Measurements from ENCODE around the gene TRIM66.
A peak's percentile ranks its signal among the peaks of the same experiment; 100 is the strongest.
"Not testable (repeated sequence)": the region's sequence is repeated elsewhere in the genome, so short reads cannot be mapped to it uniquely, and the experiment has no call there.

The TRIM66 gene

DNA sequence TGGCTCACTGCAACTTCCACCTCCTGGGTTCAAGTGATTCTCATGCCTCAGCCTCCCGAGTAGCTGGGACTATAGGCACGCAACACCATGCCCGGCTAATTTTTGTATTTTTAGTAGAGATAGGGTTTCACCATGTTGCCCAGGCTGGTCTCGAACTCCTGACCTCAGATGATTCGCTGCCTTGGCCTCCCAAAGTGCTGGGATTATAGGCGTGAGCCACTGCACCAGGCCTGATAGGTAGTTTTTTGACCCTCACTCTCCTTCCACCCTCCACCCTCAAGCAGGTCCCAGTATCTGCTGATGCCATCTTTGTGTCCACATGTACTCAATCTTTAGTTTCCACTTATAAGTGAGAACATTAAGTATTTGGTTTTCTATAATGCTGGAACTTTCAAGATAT, 12.4 kb downstream of the TRIM66 start:
- not testable (repeated sequence) for H3K9me3 Mint-ChIP-seq; DNase-seq; H3K4me1 Mint-ChIP-seq (ENCODE audit: low read depth); H3K27ac Mint-ChIP-seq; H3K4me3 Mint-ChIP-seq; H3K27me3 Mint-ChIP-seq
- H3K36me3 Mint-ChIP-seq (ENCODE audit: low read depth), result peaks cover 75% of the 10 kb centered on the region

DNA sequence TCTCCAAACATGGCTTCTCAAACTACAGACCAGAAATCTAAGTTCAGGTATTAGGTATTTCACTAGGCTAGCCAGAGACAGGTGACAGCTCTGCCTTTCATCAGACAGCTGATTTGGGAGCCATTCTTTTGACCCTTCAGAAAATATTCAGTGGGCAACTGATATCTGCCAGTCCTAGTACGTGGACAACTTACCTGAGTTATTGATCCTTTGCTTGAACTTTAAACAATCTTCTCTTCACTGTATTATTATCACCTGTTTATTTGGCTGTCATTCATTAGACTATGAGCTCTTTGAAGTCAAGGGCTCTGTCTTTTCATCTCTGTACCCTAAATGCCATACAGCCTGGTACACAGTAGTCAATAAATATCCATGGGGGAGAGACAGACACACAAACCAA, 17.2 kb downstream of the TRIM66 start:
- no peaks in the 10 kb centered on the region for H3K9me3 Mint-ChIP-seq
- peaks cover 67% of the 10 kb centered on the region for H3K36me3 Mint-ChIP-seq (ENCODE audit: low read depth)
- no peaks in the 10 kb centered on the region for H3K27me3 Mint-ChIP-seq
- H3K4me1 Mint-ChIP-seq (ENCODE audit: low read depth), result no peaks in the 10 kb centered on the region
- no peak overlapping the region for H3K4me3 Mint-ChIP-seq
- no peak overlapping the region for H3K27ac Mint-ChIP-seq
- no peak for DNase-seq

DNA sequence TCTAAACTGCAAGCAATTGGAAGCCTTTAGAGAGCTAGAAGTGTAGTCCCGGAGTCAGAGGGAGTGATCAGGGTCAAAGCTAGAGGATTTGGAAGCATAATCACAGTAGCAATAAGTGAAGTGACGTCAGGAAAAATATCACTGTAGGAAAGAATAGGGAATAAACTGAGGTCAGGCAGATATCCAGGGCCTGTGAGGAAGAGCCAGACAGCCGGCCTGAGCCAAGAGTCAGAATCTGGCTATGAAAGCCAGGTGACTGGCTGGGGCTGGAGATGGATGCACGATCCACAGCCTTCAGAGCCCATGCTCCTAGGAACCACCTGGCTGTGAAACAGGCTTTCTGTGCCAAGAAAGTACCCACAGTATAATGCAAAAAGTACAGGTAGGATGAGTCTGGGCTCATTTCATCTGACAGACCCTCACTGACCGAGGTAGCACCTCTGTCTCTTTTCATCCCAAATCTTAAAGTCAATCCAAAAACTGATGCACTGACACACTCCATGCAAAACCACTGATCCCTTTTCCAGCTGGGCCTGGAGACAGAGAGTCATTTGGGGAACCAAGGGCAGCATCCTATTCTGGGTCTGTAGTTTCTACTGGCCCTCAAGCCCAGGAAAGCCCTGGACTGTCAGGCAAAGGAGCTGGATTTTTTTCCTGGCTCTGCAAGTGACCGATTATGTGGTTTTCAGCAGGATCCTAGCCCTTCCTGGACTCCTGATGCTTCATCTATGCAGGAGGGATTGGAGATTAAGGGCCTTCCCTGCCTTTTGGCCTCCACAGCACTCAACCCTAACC, 21.3 kb downstream of the TRIM66 start:
- Mint-ChIP-seq H3K27ac (no peak overlapping the region), H3K27me3 (no peaks in the 10 kb centered on the region), H3K9me3 (no peaks in the 10 kb centered on the region), H3K4me3 (no peak overlapping the region), H3K36me3 (ENCODE audit: low read depth) (peaks cover 47% of the 10 kb centered on the region), H3K4me1 (ENCODE audit: low read depth) (no peaks in the 10 kb centered on the region)
- DNase-seq, result no peak

DNA sequence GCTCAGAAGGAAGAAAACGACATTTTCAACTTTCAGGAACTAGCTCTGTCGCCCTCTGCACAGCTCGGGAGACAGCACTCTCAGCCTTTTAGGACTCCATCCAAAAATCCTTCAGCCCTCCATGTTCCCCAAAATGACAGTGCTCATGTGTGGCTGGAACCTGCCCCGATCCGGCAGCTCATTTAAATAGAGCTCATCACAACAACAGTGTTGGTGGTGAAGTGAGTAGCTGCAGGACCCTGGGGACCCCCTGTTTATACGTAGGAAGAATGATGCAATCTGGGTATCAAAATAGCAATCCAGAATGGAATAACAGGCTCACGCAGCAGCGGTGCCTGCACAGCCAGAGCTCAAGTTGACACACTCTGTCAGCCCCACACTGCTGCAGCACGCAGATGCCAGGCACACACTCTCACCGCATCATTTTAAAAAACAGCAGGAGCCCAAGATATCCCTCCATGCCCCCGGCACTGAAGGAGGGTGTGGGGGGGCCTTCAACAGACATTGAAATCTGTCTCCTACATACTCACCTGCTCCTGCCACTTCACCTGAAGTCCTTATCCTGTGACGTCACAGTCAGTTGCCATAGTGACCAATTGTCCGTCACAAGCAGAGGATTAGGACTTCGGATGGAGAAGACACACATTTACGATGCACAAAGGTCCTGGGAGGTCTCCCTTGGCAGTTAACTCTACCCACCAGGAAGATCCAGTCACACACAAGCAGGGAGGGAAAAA, 24.0 kb downstream of the TRIM66 start:
- peaks cover 38% of the 10 kb centered on the region for H3K36me3 Mint-ChIP-seq (ENCODE audit: low read depth)
- H3K4me1 Mint-ChIP-seq (ENCODE audit: low read depth), result no peaks in the 10 kb centered on the region
- no peak overlapping the region for H3K4me3 Mint-ChIP-seq
- no peaks in the 10 kb centered on the region for H3K27me3 Mint-ChIP-seq
- no peak for DNase-seq
- H3K9me3 Mint-ChIP-seq, result no peaks in the 10 kb centered on the region
- H3K27ac Mint-ChIP-seq, result no peak overlapping the region

DNA sequence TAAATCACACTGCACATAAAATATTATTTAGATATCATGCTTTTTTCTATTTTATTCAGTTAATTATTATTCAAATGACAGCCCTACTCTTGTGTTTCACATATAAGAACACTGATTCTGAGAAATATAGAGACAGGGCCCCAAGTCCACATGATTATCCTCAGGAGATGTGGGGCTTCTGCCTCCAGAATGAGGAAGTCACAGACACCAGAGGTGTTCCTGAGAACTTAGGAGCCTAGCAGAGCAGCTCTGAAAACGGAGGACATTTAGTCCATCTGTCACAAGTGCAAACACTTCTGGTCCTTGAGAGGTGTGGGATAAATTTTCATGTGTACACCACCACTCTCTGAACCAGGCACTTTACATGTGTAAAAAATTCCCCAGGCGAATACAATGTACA, 26.2 kb downstream of the TRIM66 start:
- DNase-seq, result no peak
- Mint-ChIP-seq H3K36me3 (ENCODE audit: low read depth) (peaks cover 42% of the 10 kb centered on the region), H3K27ac (no peak overlapping the region), H3K4me1 (ENCODE audit: low read depth) (no peaks in the 10 kb centered on the region), H3K27me3 (no peaks in the 10 kb centered on the region), H3K9me3 (no peaks in the 10 kb centered on the region), H3K4me3 (no peak overlapping the region)

DNA sequence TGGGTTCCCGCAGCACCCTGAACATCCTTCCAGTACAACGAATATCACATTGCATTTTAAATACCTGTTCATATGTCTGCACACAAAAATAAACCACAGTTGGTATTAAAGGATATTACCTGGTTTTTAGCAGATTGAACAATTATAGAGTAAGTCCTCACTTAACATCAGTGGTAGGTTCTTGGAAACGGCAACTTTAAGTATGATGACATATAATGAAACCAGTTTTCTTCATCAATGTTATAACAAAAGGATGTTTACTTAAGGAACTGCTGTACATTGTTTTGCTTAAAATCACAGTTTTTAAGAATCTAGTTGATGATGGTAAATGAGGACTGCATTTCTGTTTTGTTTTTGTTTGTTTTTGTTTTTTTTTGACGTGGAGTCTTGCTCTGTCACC, 28.0 kb downstream of the TRIM66 start:
- no peaks in the 10 kb centered on the region for H3K9me3 Mint-ChIP-seq
- DNase-seq, result no peak
- H3K4me3 Mint-ChIP-seq, result no peak overlapping the region
- no peaks in the 10 kb centered on the region for H3K4me1 Mint-ChIP-seq (ENCODE audit: low read depth)
- H3K27me3 Mint-ChIP-seq, result no peaks in the 10 kb centered on the region
- peaks cover 51% of the 10 kb centered on the region for H3K36me3 Mint-ChIP-seq (ENCODE audit: low read depth)
- H3K27ac Mint-ChIP-seq, result no peak overlapping the region

DNA sequence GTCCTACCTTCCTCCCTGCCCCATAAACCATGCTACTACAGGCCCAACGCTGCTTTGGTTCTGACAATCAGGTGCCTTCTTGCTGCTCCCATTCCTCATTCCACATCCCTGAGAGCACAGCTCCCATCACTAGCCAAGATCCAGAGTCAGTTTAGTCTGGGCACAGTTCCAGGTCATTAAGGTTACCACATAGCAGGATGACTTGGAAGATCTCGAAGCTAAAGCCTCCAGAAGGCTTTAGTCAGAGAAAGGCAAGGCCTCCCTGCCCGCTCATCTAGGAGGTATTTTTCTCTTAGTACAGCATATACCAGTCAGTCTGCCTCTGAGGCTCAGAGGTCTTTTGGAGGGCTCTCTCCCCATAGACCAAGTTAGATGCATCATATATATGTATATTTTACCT, 30.3 kb downstream of the TRIM66 start:
- no peak overlapping the region for H3K4me3 Mint-ChIP-seq
- H3K27me3 Mint-ChIP-seq, result no peaks in the 10 kb centered on the region
- no peaks in the 10 kb centered on the region for H3K9me3 Mint-ChIP-seq
- DNase-seq, result no peak
- H3K4me1 Mint-ChIP-seq (ENCODE audit: low read depth), result no peaks in the 10 kb centered on the region
- H3K27ac Mint-ChIP-seq, result no peak overlapping the region
- peaks cover 64% of the 10 kb centered on the region for H3K36me3 Mint-ChIP-seq (ENCODE audit: low read depth)

DNA sequence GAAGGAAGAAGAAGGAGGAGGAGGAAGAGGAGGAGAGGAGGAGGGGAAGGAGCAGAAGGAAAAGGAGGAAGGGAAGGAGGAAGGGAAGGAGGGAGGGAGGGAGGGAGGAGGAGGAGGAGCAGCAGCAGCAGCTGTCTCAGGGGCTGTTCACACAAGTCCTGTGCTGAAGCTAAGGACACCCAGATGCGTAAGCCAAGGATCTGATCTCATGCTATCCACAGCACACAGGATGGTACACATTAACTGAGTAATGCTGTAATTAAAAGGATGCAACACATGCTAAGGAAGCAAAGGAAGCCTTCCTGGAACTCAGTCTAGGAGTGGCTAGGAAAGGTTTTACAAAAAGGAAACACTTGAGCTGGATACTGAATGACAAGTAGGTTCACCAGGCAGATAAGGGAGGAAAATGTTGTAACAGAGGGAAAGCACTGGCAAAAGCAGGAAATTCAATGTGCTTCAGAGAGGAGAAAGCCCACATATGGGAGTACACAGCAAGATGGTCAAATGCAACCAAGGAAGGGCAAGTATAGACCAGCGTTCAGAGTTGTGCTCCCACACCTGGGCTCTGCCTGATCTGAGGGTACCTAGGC, 32.0 kb downstream of the TRIM66 start:
- Mint-ChIP-seq H3K36me3 (ENCODE audit: low read depth) (peaks cover 64% of the 10 kb centered on the region), H3K27ac (no peak overlapping the region), H3K4me1 (ENCODE audit: low read depth) (no peaks in the 10 kb centered on the region), H3K9me3 (no peaks in the 10 kb centered on the region), H3K27me3 (no peaks in the 10 kb centered on the region), H3K4me3 (no peak overlapping the region)
- no peak for DNase-seq

DNA sequence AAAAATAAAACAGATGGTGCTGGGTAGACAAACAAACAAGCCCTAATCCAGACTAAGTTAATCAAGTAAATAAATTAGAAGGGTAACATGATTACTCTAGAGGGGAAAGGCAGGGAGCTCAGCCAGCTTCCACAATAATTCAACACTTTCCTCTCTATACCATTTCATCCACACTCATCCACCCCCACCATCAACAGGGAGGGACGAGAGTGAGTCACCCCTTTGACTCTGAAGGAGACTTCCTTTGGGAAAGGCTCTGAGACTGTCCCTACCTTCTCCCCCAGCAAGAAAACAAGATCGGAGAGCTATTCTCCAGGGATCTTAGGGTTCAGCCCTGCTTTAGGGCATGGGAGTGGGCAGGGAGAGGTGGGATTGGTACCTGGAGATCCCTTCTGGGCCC, 33.1 kb downstream of the TRIM66 start:
- Mint-ChIP-seq H3K9me3 (no peaks in the 10 kb centered on the region), H3K27ac (no peak overlapping the region), H3K4me1 (ENCODE audit: low read depth) (no peaks in the 10 kb centered on the region), H3K4me3 (no peak overlapping the region), H3K27me3 (no peaks in the 10 kb centered on the region), H3K36me3 (ENCODE audit: low read depth) (peaks cover 63% of the 10 kb centered on the region)
- DNase-seq, result no peak

DNA sequence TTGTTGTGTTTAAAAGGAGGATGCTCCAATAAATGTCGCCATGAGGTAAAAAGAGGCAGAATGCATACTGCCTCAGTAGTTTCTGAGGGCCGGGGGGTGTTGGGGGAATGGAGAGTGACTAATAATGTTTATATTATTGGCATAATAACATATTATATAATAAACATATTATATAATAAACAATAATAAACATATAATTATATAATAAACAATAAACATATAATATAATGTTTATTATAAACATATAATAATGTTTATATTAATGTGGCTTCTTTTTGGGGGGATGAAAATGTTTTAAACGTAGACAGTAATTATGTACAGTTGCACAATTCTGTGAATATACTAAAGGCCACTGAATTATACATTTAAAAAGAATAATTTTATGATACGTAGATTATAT, 35.6 kb downstream of the TRIM66 start:
- no peak overlapping the region for H3K4me3 Mint-ChIP-seq
- H3K4me1 Mint-ChIP-seq (ENCODE audit: low read depth), result peaks cover under 1% of the 10 kb centered on the region
- no peaks in the 10 kb centered on the region for H3K27me3 Mint-ChIP-seq
- no peak for DNase-seq
- H3K36me3 Mint-ChIP-seq (ENCODE audit: low read depth), result peaks cover 54% of the 10 kb centered on the region
- H3K9me3 Mint-ChIP-seq, result no peaks in the 10 kb centered on the region
- H3K27ac Mint-ChIP-seq, result no peak overlapping the region

DNA sequence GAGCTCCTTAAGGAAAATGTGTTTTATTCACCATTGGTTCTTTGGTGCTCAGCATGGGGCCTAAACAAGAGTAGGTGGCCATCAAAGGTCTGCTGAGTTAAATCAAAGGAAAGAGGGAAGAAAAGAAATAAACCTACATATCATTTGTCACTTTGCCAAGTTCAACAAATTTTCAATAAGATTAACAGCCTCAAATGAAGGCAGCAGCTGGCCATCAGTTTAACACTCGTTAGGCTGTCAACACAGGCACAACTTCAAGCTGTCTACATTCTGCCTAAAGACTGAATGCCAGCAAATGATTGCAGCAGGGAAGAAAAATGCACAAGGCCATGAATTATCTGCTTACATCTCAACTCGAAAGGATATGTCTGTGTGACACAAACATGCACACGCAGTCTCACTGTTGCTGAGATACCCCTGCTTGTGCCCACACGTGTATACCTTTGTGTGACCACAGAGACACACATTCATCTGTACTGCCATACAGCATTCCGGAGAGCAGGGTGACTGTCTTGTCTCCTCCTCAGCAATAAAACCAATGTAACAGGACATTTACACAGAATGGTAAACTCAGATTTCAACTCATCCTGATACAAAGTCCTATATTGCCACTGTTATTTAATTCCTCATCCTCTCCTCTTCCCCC, 40.1 kb downstream of the TRIM66 start:
- Mint-ChIP-seq H3K4me3 (no peak overlapping the region), H3K4me1 (ENCODE audit: low read depth) (peaks cover 9% of the 10 kb centered on the region), H3K27me3 (no peaks in the 10 kb centered on the region), H3K36me3 (ENCODE audit: low read depth) (peaks cover 59% of the 10 kb centered on the region), H3K27ac (no peak overlapping the region), H3K9me3 (no peaks in the 10 kb centered on the region)
- no peak for DNase-seq

DNA sequence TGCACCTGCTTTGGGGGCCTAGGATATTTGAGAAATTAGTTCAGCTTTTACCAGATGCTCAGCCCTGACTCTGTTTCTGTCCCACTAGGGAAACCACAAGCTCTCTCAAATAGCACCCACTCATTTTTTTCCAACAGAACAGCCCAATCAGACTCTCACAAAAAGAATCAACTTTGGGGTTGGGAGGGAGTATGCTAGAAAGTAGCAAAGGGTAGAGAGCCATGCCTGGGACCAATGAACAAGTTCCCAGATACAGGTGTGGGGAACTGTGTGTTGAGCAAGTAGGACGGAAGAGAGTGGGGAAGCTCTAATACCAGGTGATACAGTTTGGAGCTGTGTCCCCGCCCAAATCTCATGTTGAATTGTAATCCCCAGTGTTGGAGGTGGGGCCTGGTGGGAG, 41.1 kb downstream of the TRIM66 start:
- peaks cover 67% of the 10 kb centered on the region for H3K36me3 Mint-ChIP-seq (ENCODE audit: low read depth)
- H3K9me3 Mint-ChIP-seq, result no peaks in the 10 kb centered on the region
- no peak overlapping the region for H3K4me3 Mint-ChIP-seq
- peaks cover 9% of the 10 kb centered on the region for H3K4me1 Mint-ChIP-seq (ENCODE audit: low read depth)
- H3K27ac Mint-ChIP-seq, result peak overlapping the region; percentile 26
- DNase-seq, result no peak
- H3K27me3 Mint-ChIP-seq, result no peaks in the 10 kb centered on the region

DNA sequence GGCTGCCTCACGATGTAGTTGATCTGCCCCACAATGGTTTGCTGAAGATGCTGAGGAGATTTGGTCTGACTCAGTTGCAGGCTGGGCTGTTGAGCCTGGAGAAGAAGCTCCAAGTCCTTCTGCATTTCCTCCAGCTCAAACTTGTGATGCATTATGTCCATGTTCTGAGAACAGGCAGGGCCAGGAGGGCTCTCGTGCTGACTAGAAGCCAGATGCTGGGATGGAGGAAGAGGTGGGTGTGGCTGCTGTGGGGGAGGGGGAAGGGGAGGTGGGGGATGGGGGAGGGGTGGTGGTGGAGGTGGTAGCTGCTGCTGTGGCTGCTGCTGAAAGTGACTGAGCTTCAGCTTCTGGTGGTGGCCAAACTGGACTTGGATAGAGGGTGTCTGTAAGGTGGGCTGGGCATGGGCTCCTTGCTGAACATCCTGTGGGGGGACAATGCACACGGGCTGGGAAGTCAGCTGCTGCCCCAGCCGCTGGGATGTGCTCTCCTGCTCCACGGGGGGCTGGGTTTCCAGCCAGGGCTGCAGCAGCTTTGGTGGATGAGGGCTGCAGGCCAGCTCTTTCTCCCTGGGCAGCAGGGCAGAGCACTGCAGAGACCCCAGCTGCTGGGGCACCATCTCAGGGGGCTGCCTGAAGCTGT, 42.1 kb downstream of the TRIM66 start:
- no peak overlapping the region for H3K27ac Mint-ChIP-seq
- no peaks in the 10 kb centered on the region for H3K27me3 Mint-ChIP-seq
- no peak for DNase-seq
- no peaks in the 10 kb centered on the region for H3K9me3 Mint-ChIP-seq
- no peak overlapping the region for H3K4me3 Mint-ChIP-seq
- H3K36me3 Mint-ChIP-seq (ENCODE audit: low read depth), result peaks cover 76% of the 10 kb centered on the region
- peaks cover 9% of the 10 kb centered on the region for H3K4me1 Mint-ChIP-seq (ENCODE audit: low read depth)

DNA sequence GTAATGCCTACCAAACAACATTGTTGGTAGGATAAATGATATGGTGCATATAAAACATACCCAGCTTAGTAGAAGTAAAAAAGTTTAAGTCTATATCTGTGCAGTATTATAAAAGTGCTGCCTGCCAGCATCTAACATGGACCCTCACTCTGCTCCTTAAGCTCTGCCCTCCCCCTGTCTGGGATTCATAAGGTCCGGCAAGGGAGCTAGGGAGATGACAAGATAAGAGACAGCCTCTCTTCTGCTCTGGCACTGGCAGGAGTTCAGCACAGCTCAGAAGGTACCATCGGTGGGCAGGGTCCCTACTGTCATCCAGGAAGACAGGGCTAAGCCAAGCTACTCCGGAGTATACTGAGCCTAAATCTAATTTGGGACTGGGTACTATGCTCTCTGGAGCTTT, 42.8 kb downstream of the TRIM66 start:
- Mint-ChIP-seq H3K27ac (no peak overlapping the region), H3K36me3 (ENCODE audit: low read depth) (peaks cover 84% of the 10 kb centered on the region), H3K4me3 (no peak overlapping the region), H3K4me1 (ENCODE audit: low read depth) (peaks cover 9% of the 10 kb centered on the region), H3K27me3 (no peaks in the 10 kb centered on the region), H3K9me3 (no peaks in the 10 kb centered on the region)
- DNase-seq, result no peak
